Fibroblast of lung (primary cell): Measurements from ENCODE around the gene C5orf46. TPM values are rescaled to one million over a fixed set of nuclear protein-coding genes. Genes with fewer than 3 reads are reported as not detected.

ENCODE experiments used
- DNase-seq, 2 donors: peaks; one replicate each; pipeline versions ENCODE4 v3.0.0 to v3.0.0-alpha.2; 2010; ENCODE audit warnings: low read depth in 2 of 2
- H2AFZ ChIP-seq: 2 replicates; pipeline ENCODE4 v1.5.1; 2012; ENCODE audit warnings: low read length, control low read depth, inconsistent platforms
- H3K27ac ChIP-seq: 2 replicates; pipeline ENCODE4 v1.5.1; 2011; ENCODE audit warnings: low read length, control low read depth; ENCODE audit not compliant: insufficient read depth
- H3K27me3 ChIP-seq: 2 replicates; pipeline ENCODE4 v1.5.1; 2011; ENCODE audit warnings: mild to moderate bottlenecking, low read length; ENCODE audit not compliant: control insufficient read depth, insufficient read depth
- H3K36me3 ChIP-seq: 2 replicates; pipeline ENCODE4 v1.5.1; 2011; ENCODE audit warnings: low read length; ENCODE audit not compliant: control insufficient read depth, insufficient read depth
- H3K4me1 ChIP-seq: 2 replicates; pipeline ENCODE4 v1.5.1; 2011; ENCODE audit warnings: low read length; ENCODE audit not compliant: control insufficient read depth, insufficient read depth; ENCODE audit errors: extremely low read depth
- H3K4me2 ChIP-seq: 2 replicates; pipeline ENCODE4 v1.5.1; 2011; ENCODE audit warnings: low read length, control low read depth; ENCODE audit not compliant: insufficient read depth; ENCODE audit errors: extremely low read depth
- H3K4me3 ChIP-seq, 4 experiments: fragments of 200-600 bp in 1 of 4; sonication (generic) in 1 of 4; replicated peaks in 1 of 4; 2 replicates each; pipeline ENCODE4 v1.5.1; 2011 to 2016; ENCODE audit warnings: low read length in 4 of 4, low read depth in 3 of 4, mild to moderate bottlenecking in 3 of 4, control low read depth in 2 of 4, inconsistent platforms in 1 of 4, mixed read lengths in 1 of 4; ENCODE audit not compliant: insufficient read depth in 1 of 4; ENCODE audit errors: control extremely low read depth in 1 of 4
- H3K79me2 ChIP-seq: 2 replicates; pipeline ENCODE4 v1.5.1; 2012; ENCODE audit warnings: mild to moderate bottlenecking, low read length, inconsistent platforms; ENCODE audit not compliant: control insufficient read depth, insufficient read depth
- H3K9ac ChIP-seq: 2 replicates; pipeline ENCODE4 v1.5.1; 2011; ENCODE audit warnings: mild to moderate bottlenecking, low read length, control low read depth; ENCODE audit not compliant: insufficient read depth
- H3K9me3 ChIP-seq: 2 replicates; pipeline ENCODE4 v1.5.1; 2012; ENCODE audit warnings: low read depth, low read length; ENCODE audit not compliant: control insufficient read depth, insufficient read depth
- H4K20me1 ChIP-seq: 2 replicates; pipeline ENCODE4 v1.5.1; 2011; ENCODE audit warnings: low read length; ENCODE audit not compliant: control insufficient read depth, insufficient read depth; ENCODE audit errors: extremely low read depth
- EZH2 ChIP-seq: IDR thresholded peaks from 2 replicates; pipeline ENCODE4 v1.5.1; 2012; ENCODE audit warnings: low read length, control low read depth, mild to moderate bottlenecking; ENCODE audit errors: missing control alignments
- polyA plus RNA-seq, 2 donors: library from polyadenylated mRNA; depleted of rRNA in 1 of 2; stranded (reverse) in 1 of 2; unstranded in 1 of 2; fragments of >200 nt; gene quantifications; 2 replicates each; pipeline ENCODE4 v1.2.1, GENCODE V29; 2011 to 2012; ENCODE audit warnings: missing spikeins in 1 of 2
- total RNA-seq: library from RNA; depleted of rRNA; stranded (reverse); fragments of >200 nt; gene quantifications from 2 replicates; pipeline ENCODE4 v1.2.1, GENCODE V29; 2014
- TF ChIP-seq, protein P1 (sequence below), 2 donors: IDR thresholded peaks in 1 of 2; conservative IDR thresholded peaks in 1 of 2; 1 replicate in 1 of 2; 2 replicates in 1 of 2; pipeline ENCODE4 v1.5.1; 2011 to 2012; ENCODE audit warnings: low read length in 2 of 2, control low read depth in 1 of 2, inconsistent platforms in 1 of 2, low read depth in 1 of 2, mild to moderate bottlenecking in 1 of 2

Gene C5orf46
- total and polyA plus RNA-seq, 2 donors (not counting 1 experiment from before 2014, with no cell fraction given) = not detected

DNA sequence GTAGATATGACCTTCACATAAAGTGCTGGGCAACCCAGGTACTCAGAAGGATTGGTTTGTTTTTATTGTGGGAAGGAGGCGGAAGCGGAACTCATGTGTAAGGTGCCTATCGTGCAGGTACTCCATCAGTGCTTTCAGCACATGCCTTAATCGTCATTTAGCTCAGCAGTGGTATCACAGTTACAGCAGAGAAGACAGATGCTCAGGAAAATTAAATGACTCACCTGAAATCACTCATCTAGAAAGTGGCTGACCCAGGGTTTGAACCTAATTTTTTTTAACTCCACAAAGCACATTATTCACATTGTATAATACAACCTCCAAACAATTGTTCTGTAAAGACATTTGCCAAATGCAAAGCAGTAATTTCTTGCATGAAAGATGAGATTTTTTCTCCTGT is 2.2 kb downstream of the C5orf46 start:
- H2AFZ ChIP-seq = no peak overlapping the region
- TF ChIP-seq, protein P1, sequence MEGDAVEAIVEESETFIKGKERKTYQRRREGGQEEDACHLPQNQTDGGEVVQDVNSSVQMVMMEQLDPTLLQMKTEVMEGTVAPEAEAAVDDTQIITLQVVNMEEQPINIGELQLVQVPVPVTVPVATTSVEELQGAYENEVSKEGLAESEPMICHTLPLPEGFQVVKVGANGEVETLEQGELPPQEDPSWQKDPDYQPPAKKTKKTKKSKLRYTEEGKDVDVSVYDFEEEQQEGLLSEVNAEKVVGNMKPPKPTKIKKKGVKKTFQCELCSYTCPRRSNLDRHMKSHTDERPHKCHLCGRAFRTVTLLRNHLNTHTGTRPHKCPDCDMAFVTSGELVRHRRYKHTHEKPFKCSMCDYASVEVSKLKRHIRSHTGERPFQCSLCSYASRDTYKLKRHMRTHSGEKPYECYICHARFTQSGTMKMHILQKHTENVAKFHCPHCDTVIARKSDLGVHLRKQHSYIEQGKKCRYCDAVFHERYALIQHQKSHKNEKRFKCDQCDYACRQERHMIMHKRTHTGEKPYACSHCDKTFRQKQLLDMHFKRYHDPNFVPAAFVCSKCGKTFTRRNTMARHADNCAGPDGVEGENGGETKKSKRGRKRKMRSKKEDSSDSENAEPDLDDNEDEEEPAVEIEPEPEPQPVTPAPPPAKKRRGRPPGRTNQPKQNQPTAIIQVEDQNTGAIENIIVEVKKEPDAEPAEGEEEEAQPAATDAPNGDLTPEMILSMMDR (conservative IDR thresholded peaks at IDR 0.05 in 1 of 2, IDR thresholded peaks at IDR 0.05 in 1 of 2; ENCODE audit: low read depth in 1 of 2, low read length in 2 of 2) = no peak
- no peak for TF ChIP-seq EZH2
- peak in 1 of 2 donors; percentile 61 for DNase-seq
- no peak overlapping the region for H3K27ac ChIP-seq
- H3K4me3 ChIP-seq = no peak overlapping the region
- no peaks in the 10 kb centered on the region for H3K36me3 ChIP-seq
- no peaks in the 10 kb centered on the region for H4K20me1 ChIP-seq
- no peaks in the 10 kb centered on the region for H3K9me3 ChIP-seq
- H3K4me2 ChIP-seq = no peak overlapping the region
- no peaks in the 10 kb centered on the region for H3K27me3 ChIP-seq
- no peak overlapping the region for H3K9ac ChIP-seq
- H3K4me1 ChIP-seq = no peaks in the 10 kb centered on the region
- no peaks in the 10 kb centered on the region for H3K79me2 ChIP-seq

DNA sequence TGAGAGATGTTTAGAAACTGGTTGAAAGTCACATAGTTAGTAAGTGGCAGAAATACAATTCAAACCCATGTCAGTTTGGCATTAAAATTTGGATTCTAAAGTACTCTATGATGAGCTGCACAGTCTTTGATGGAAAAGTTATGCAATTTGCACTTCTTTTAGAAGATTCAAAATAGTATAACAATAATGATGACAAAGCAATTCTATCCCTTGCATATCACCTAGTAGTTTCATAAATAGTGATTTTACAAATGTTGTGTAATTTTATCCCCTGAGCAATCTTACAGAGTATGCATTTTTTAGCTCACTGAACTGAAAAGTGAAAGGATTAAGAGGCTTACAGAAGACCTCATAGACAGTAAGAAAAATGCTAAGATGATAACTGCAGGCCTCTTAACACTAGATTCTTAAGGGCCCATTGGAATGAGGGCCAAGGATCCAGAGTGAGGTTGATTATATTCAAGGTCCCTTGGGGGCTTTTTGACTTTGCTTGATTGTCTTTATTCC is 3.7 kb downstream of the C5orf46 start:
- peak in 1 of 2 donors; percentile 31 for DNase-seq
- H3K4me1 ChIP-seq = no peaks in the 10 kb centered on the region
- no peaks in the 10 kb centered on the region for H3K9me3 ChIP-seq
- no peak overlapping the region for H3K4me2 ChIP-seq
- no peaks in the 10 kb centered on the region for H4K20me1 ChIP-seq
- no peak overlapping the region for H3K4me3 ChIP-seq
- H3K36me3 ChIP-seq = no peaks in the 10 kb centered on the region
- TF ChIP-seq, protein P1 (conservative IDR thresholded peaks at IDR 0.05 in 1 of 2, IDR thresholded peaks at IDR 0.05 in 1 of 2; ENCODE audit: low read depth in 1 of 2, low read length in 2 of 2) = no peak
- no peak for TF ChIP-seq EZH2
- no peak overlapping the region for H3K27ac ChIP-seq
- H3K27me3 ChIP-seq = no peaks in the 10 kb centered on the region
- H2AFZ ChIP-seq = no peak overlapping the region
- H3K79me2 ChIP-seq = no peaks in the 10 kb centered on the region
- H3K9ac ChIP-seq = no peak overlapping the region

DNA sequence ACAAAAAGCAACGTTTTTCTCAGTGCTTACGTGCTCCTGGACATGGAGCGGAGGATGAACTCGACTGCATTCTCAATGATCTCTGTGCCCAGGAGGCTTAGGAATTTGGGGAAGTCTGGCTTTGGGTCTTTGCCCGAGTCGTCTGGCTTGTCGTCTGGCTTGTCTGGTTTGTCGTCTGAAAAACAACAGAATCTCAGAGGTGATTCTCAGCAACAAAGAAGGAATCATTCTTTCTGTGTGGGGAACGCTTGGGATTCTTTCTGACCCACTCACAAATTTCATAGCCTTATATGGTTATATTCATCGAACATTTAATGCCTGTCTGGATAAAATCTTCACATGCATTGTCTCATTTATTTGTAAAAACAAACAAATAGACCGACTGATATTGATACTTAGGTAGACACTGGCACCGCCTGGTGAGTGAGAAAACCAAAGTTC is 4.7 kb downstream of the C5orf46 start:
- no peak overlapping the region for H3K9ac ChIP-seq
- TF ChIP-seq EZH2 = no peak
- TF ChIP-seq, protein P1 (conservative IDR thresholded peaks at IDR 0.05 in 1 of 2, IDR thresholded peaks at IDR 0.05 in 1 of 2; ENCODE audit: low read depth in 1 of 2, low read length in 2 of 2) = no peak
- peak in 1 of 2 donors; percentile 90 for DNase-seq
- H3K27ac ChIP-seq = no peak overlapping the region
- no peaks in the 10 kb centered on the region for H3K9me3 ChIP-seq
- no peaks in the 10 kb centered on the region for H3K79me2 ChIP-seq
- no peaks in the 10 kb centered on the region for H3K36me3 ChIP-seq
- no peak overlapping the region for H3K4me3 ChIP-seq
- no peak overlapping the region for H2AFZ ChIP-seq
- no peak overlapping the region for H3K4me2 ChIP-seq
- no peaks in the 10 kb centered on the region for H4K20me1 ChIP-seq
- H3K27me3 ChIP-seq = no peaks in the 10 kb centered on the region
- H3K4me1 ChIP-seq = no peaks in the 10 kb centered on the region
